K562 (cell line): ENCODE data around the gene C16orf96.

ENCODE experiments used
- CTCF ChIP-seq, 3 experiments: IDR thresholded peaks in 2 of 3; conservative IDR thresholded peaks in 1 of 3; 2 replicates each; pipeline ENCODE4 v1.5.1; 2011 to 2012; ENCODE audit warnings: low read length in 3 of 3, mild to moderate bottlenecking in 3 of 3, control low read depth in 2 of 3, improper control_type of control experiment in 1 of 3, inconsistent platforms in 1 of 3, low read depth in 1 of 3, mixed read lengths in 1 of 3, moderate library complexity in 1 of 3; ENCODE audit not compliant: insufficient read depth in 2 of 3
- E2F1 ChIP-seq: sonication (generic); formaldehyde crosslinking; IDR thresholded peaks from 2 replicates; pipeline ENCODE4 v1.8.1; 2023; ENCODE audit warnings: mild to moderate bottlenecking, missing genetic modification reagents, moderate library complexity
- EZH2 ChIP-seq: IDR thresholded peaks from 2 replicates; pipeline ENCODE4 v1.6.1; 2012; ENCODE audit warnings: low read depth, mild to moderate bottlenecking, inconsistent platforms, low read length, borderline replicate concordance
- OTX1 ChIP-seq: fragments of 450-650 bp; formaldehyde crosslinking; IDR thresholded peaks from 2 replicates; pipeline ENCODE4 v1.4.0; 2022; ENCODE audit warnings: mild to moderate bottlenecking
- POLR2AphosphoS5 ChIP-seq: IDR thresholded peaks from 2 replicates; pipeline ENCODE4 v1.6.1; 2011; ENCODE audit warnings: mild to moderate bottlenecking, low read depth, low read length, moderate library complexity; ENCODE audit not compliant: control insufficient read depth, insufficient read depth
- TCF7L2 ChIP-seq: fragments of 150-350 bp; IDR thresholded peaks from 2 replicates; pipeline ENCODE4 v1.6.1; 2016; ENCODE audit warnings: low read depth, mild to moderate bottlenecking, low read length, moderate library complexity
- WHSC1 ChIP-seq: IDR thresholded peaks from one replicate; pipeline ENCODE4 v1.6.1; 2012; ENCODE audit warnings: low read length, control low read depth, inconsistent platforms
- ZC3H11A ChIP-seq: IDR thresholded peaks from 2 replicates; pipeline ENCODE4 v1.6.1; 2012; ENCODE audit warnings: low read depth, low read length, improper control_type of control experiment
- TF ChIP-seq, protein P1 (sequence below), 2 experiments: fragments of 450-650 bp in 1 of 2; sonication (generic) in 1 of 2; formaldehyde crosslinking in 1 of 2; IDR thresholded peaks in 1 of 2; conservative IDR thresholded peaks in 1 of 2; 2 replicates each; pipeline versions ENCODE4 v1.6.1 to v1.8.1; 2016 to 2023; ENCODE audit warnings: mild to moderate bottlenecking in 2 of 2, moderate library complexity in 2 of 2, inconsistent platforms in 1 of 2, missing genetic modification reagents in 1 of 2
- TF ChIP-seq, protein P2 (sequence below), 2 experiments: fragments of 450-650 bp; IDR thresholded peaks; 2 replicates each; pipeline ENCODE4 v1.6.1; 2016; ENCODE audit warnings: mild to moderate bottlenecking in 2 of 2, borderline replicate concordance in 1 of 2, low read depth in 1 of 2, moderate library complexity in 1 of 2

DNA sequence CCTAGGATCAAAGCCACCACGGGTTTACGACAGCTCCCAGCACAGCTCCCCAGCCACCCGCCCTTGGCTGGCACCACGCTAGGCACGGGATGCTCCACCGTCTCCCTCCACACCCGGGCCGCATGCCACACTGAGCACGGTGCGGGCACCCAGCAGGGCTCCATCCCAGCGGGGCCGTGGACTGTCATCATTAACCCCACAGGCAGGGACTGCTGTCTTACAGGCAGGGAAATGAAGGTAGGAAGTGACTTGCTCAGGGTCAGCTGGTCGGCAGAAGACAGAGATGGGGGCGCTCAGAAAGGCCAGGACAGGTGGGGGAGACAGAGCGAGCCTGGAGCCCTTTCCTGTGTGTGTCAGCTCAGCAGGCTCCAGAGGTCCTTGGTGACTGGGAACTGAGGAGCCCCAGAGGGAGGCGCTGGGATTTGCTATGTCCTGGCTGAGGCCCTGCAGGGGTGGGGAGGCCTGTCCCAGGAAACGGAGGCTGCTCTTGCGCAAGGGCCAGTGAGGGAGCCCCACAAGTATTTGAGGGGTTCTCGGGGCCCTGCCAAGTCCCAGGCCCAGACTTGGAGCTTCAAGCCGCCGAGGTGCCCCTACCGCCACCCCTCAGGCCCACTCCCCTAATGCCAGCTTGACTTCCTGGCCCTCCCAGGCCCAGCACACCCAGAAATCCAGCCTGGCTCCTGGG lies 55.3 kb downstream of the C16orf96 start:
- TF ChIP-seq E2F1 (CRISPR knock-in tag) = no peak
- TF ChIP-seq, protein P1, sequence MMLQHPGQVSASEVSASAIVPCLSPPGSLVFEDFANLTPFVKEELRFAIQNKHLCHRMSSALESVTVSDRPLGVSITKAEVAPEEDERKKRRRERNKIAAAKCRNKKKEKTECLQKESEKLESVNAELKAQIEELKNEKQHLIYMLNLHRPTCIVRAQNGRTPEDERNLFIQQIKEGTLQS (IDR thresholded peaks at IDR 0.05) = no peak
- TF ChIP-seq, protein P1 (CRISPR knock-in tag; conservative IDR thresholded peaks at IDR 0.05) = no peak
- TF ChIP-seq TCF7L2 = no peak
- no peak for TF ChIP-seq WHSC1
- TF ChIP-seq ZC3H11A = no peak
- TF ChIP-seq OTX1 (CRISPR knock-in tag) = no peak
- TF ChIP-seq, protein P2, sequence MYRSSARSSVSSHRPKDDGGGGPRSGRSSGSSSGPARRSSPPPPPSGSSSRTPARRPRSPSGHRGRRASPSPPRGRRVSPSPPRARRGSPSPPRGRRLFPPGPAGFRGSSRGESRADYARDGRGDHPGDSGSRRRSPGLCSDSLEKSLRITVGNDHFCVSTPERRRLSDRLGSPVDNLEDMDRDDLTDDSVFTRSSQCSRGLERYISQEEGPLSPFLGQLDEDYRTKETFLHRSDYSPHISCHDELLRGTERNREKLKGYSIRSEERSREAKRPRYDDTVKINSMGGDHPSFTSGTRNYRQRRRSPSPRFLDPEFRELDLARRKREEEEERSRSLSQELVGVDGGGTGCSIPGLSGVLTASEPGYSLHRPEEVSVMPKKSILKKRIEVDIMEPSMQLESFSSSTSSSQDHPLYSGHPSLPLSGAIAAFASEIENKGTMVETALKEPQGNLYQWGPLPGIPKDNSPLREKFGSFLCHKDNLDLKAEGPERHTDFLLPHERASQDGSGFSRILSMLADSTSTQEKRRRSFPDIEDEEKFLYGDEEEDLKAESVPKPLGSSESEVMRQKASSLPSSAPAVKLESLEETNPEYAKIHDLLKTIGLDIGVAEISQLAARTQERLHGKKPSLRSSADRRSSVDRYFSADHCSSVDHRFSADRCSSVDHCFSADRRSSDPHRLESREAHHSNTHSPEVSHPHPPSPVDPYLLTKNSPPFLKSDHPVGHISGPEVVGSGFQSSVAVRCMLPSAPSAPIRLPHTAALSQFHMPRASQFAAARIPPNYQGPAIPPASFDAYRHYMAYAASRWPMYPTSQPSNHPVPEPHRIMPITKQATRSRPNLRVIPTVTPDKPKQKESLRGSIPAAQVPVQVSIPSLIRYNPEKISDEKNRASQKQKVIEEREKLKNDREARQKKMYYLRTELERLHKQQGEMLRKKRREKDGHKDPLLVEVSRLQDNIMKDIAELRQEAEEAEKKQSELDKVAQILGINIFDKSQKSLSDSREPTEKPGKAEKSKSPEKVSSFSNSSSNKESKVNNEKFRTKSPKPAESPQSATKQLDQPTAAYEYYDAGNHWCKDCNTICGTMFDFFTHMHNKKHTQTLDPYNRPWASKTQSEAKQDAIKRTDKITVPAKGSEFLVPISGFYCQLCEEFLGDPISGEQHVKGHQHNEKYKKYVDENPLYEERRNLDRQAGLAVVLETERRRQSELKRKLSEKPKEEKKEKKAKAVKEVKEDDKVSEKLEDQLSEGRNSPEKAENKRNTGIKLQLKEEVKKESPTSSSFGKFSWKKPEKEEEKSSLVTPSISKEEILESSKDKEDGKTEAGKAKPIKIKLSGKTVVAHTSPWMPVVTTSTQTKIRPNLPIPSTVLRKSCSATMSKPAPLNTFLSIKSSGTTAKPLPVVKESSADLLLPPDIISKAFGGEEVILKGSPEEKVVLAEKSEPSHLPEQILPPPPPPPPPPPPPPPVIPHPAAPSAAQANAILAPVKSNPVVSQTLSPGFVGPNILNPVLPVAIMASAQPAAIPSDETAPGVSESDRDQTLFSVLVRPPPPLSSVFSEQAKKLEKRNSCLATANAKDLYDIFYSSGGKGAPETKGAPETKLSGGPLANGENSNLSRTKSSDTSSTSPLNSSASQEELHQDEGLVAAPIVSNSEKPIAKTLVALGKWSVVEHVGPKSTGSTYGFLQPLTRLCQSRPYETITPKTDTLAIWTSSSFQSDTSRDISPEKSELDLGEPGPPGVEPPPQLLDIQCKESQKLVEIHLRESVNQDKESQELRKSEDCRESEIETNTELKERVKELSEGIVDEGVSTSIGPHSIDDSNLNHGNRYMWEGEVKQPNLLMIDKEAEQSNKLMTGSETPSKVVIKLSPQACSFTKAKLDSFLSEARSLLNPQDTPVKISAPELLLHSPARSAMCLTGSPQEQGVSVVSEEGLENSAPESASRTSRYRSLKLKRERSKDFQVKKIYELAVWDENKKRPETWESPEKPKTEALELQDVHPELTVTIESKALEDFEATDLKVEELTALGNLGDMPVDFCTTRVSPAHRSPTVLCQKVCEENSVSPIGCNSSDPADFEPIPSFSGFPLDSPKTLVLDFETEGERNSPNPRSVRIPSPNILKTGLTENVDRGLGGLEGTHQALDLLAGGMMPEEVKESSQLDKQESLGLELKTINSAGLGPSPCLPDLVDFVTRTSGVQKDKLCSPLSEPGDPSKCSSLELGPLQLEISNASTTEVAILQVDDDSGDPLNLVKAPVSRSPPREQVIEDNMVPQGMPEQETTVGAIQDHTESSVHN (IDR thresholded peaks at IDR 0.05; ENCODE audit: borderline replicate concordance in 1 of 2, low read depth in 1 of 2) = no peak
- TF ChIP-seq POLR2AphosphoS5 = no peak
- TF ChIP-seq CTCF (IDR thresholded peaks at IDR 0.05 in 2 of 3, conservative IDR thresholded peaks at IDR 0.05 in 1 of 3; ENCODE audit: insufficient read depth in 2 of 3, low read depth in 1 of 3, low read length in 3 of 3) = no peak
- no peak for TF ChIP-seq EZH2
